K562 (cell line): ENCODE data around the gene VRK1. TPM values are rescaled to one million over a fixed set of nuclear protein-coding genes. Genes with fewer than 3 reads are reported as not detected.
A peak's percentile ranks its signal among the peaks of the same experiment; 100 is the strongest.

Experiments used
- CAMTA2 ChIP-seq: fragments of 250-450 bp; sonication (Bioruptor Pico); conservative IDR thresholded peaks from 2 replicates; pipeline ENCODE4 v1.5.1; 2022
- CHD4 ChIP-seq: fragments of 200-600 bp; sonication (generic); IDR thresholded peaks from 3 replicates; pipeline ENCODE4 v1.6.1; 2012; ENCODE audit warnings: low read depth, mild to moderate bottlenecking, mixed read lengths, low read length, inconsistent platforms; ENCODE audit not compliant: insufficient read depth, insufficient replicate concordance, poor library complexity, severe bottlenecking
- HOXB6 ChIP-seq: fragments of 250-450 bp; sonication (Bioruptor Pico); IDR thresholded peaks from 2 replicates; pipeline ENCODE4 v1.5.1; 2022; ENCODE audit warnings: mild to moderate bottlenecking, borderline replicate concordance
- KAT7 ChIP-seq: sonication (generic); formaldehyde crosslinking; IDR thresholded peaks from 2 replicates; pipeline ENCODE4 v1.8.0; 2022; ENCODE audit warnings: missing genetic modification reagents, mild to moderate bottlenecking, borderline replicate concordance
- KHSRP ChIP-seq: fragments of 450-650 bp; IDR thresholded peaks from 2 replicates; pipeline ENCODE4 v1.6.1; 2017
- MXI1 ChIP-seq: IDR thresholded peaks from 2 replicates; pipeline ENCODE4 v1.6.1; 2011; ENCODE audit warnings: low read depth, mild to moderate bottlenecking, improper control_type of control experiment, low read length
- RCOR1 ChIP-seq, 2 experiments: IDR thresholded peaks; 2 replicates each; pipeline ENCODE4 v1.6.1; 2012; ENCODE audit warnings: low read depth in 2 of 2, low read length in 2 of 2, borderline replicate concordance in 1 of 2, improper control_type of control experiment in 1 of 2
- SMC3 ChIP-seq: conservative IDR thresholded peaks from 2 replicates; pipeline ENCODE4 v1.6.1; 2011; ENCODE audit warnings: low read depth, low read length, improper control_type of control experiment; ENCODE audit not compliant: insufficient read depth
- YBX1 ChIP-seq: fragments of 450-650 bp; IDR thresholded peaks from 2 replicates; pipeline ENCODE4 v1.7.1; 2016; ENCODE audit warnings: mild to moderate bottlenecking
- ZBED1 ChIP-seq: IDR thresholded peaks from 2 replicates; pipeline ENCODE4 v1.6.1; 2014
- ZNF668 ChIP-seq: fragments of 250-450 bp; sonication (Bioruptor Pico); IDR thresholded peaks from 2 replicates; pipeline ENCODE4 v1.8.0; 2022; ENCODE audit warnings: mild to moderate bottlenecking, inconsistent platforms
- ZNF707 ChIP-seq: fragments of 250-450 bp; sonication (Bioruptor Pico); conservative IDR thresholded peaks from 2 replicates; pipeline ENCODE4 v1.8.0; 2022; ENCODE audit warnings: inconsistent platforms, mild to moderate bottlenecking, moderate library complexity
- polyA plus RNA-seq, 8 experiments: library from polyadenylated mRNA; depleted of rRNA in 4 of 8; stranded (reverse) in 5 of 8; unstranded in 3 of 8; fragments of >200 nt; fragmentation: Nextera tagmentation in 2 of 8; fragmentation: Illumina TruSeq in 1 of 8; extraction: Ambion mirVana in 2 of 8; extraction: Trizol in 1 of 8; gene quantifications; 2 replicates each; pipeline versions ENCODE4 v1.2.1 to v1.2.3, GENCODE V29; 2011 to 2014; ENCODE audit warnings: inconsistent platforms in 1 of 8, missing spikeins in 1 of 8
- total RNA-seq, 7 experiments: library from RNA; depleted of rRNA in 6 of 7; stranded (reverse); fragments of >200 nt in 6 of 7; fragmentation: Illumina TruSeq in 2 of 7; extraction: Trizol in 2 of 7; gene quantifications; 2 replicates each; pipeline versions ENCODE4 v1.2.1 to v1.2.3, GENCODE V29; 2011 to 2021; ENCODE audit warnings: low replicate concordance in 1 of 7
- TF ChIP-seq, protein P1 (sequence below): sonication (generic); formaldehyde crosslinking; IDR thresholded peaks from 2 replicates; pipeline ENCODE4 v1.8.0; 2023; ENCODE audit warnings: missing genetic modification reagents, mild to moderate bottlenecking, borderline replicate concordance
- TF ChIP-seq, protein P2 (sequence below): fragments of 450-650 bp; IDR thresholded peaks from 2 replicates; pipeline ENCODE4 v1.7.1; 2018; ENCODE audit warnings: mild to moderate bottlenecking, low read depth; ENCODE audit not compliant: partially characterized antibody
- TF ChIP-seq, protein P3 (sequence below): fragments of 250-450 bp; sonication (Bioruptor Pico); IDR thresholded peaks from 2 replicates; pipeline ENCODE4 v1.8.0; 2021; ENCODE audit warnings: mild to moderate bottlenecking, moderate library complexity
- TF ChIP-seq, protein P4 (sequence below): sonication (generic); formaldehyde crosslinking; IDR thresholded peaks from 2 replicates; pipeline ENCODE4 v1.8.1; 2023; ENCODE audit warnings: mild to moderate bottlenecking, missing genetic modification reagents, moderate library complexity

The VRK1 gene
- total and polyA plus RNA-seq, 9 of the 15 experiments (the other 6 are each of a cell fraction or from before 2014, with no cell fraction given): 83.6 to 177 (median 116) TPM

DNA sequence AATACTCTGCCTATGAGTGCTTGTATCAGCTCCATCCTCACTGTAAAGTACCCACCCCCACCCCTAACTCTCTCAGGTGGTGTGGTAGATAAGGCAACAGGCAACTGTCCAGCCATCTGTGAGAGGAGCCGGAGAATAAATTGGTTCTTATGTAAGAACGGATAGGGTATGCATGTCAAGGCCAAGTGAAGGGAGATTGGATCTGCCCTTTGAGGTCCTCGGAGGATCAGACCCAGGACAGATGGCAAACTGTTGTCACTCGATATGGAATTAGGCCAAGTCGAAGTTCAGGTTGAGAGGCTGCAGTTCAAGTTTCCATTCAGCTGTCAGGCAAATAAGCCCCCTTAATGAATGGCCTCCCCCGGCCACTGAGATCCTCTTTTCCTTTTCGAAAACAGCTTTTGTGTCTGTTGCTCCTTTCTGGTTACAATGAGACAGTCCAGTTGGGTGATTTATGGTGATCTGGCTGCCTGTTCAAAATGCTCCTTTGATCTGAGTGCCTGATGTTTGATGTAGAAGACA is 120.3 kb downstream of the VRK1 start (continued):
- TF ChIP-seq CHD4 (no peak), KAT7 (CRISPR knock-in tag) (no peak), HOXB6 (CRISPR knock-in tag) (no peak), SMC3 (no peak), ZNF668 (CRISPR knock-in tag) (no peak), CAMTA2 (CRISPR knock-in tag) (no peak), RCOR1 (IDR thresholded peaks at IDR 0.05; ENCODE audit: borderline replicate concordance in 1 of 2, low read depth in 2 of 2, low read length in 2 of 2) (peak in 1 of 2 experiments; percentile 94; a peak in 3 of 4 replicates), ZBED1 (peak; percentile 93; the same call in 1 of the 2 replicates), ZNF707 (CRISPR knock-in tag) (0 out of 2 replicates have a peak, but pooled peaks have one; percentile 37), MXI1 (no peak; the same call in 1 of the 2 replicates), KHSRP (peak; percentile 83), YBX1 (no peak)
- TF ChIP-seq, protein P1, sequence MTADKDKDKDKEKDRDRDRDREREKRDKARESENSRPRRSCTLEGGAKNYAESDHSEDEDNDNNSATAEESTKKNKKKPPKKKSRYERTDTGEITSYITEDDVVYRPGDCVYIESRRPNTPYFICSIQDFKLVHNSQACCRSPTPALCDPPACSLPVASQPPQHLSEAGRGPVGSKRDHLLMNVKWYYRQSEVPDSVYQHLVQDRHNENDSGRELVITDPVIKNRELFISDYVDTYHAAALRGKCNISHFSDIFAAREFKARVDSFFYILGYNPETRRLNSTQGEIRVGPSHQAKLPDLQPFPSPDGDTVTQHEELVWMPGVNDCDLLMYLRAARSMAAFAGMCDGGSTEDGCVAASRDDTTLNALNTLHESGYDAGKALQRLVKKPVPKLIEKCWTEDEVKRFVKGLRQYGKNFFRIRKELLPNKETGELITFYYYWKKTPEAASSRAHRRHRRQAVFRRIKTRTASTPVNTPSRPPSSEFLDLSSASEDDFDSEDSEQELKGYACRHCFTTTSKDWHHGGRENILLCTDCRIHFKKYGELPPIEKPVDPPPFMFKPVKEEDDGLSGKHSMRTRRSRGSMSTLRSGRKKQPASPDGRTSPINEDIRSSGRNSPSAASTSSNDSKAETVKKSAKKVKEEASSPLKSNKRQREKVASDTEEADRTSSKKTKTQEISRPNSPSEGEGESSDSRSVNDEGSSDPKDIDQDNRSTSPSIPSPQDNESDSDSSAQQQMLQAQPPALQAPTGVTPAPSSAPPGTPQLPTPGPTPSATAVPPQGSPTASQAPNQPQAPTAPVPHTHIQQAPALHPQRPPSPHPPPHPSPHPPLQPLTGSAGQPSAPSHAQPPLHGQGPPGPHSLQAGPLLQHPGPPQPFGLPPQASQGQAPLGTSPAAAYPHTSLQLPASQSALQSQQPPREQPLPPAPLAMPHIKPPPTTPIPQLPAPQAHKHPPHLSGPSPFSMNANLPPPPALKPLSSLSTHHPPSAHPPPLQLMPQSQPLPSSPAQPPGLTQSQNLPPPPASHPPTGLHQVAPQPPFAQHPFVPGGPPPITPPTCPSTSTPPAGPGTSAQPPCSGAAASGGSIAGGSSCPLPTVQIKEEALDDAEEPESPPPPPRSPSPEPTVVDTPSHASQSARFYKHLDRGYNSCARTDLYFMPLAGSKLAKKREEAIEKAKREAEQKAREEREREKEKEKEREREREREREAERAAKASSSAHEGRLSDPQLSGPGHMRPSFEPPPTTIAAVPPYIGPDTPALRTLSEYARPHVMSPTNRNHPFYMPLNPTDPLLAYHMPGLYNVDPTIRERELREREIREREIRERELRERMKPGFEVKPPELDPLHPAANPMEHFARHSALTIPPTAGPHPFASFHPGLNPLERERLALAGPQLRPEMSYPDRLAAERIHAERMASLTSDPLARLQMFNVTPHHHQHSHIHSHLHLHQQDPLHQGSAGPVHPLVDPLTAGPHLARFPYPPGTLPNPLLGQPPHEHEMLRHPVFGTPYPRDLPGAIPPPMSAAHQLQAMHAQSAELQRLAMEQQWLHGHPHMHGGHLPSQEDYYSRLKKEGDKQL (CRISPR knock-in tag): no peak
- TF ChIP-seq, protein P2, sequence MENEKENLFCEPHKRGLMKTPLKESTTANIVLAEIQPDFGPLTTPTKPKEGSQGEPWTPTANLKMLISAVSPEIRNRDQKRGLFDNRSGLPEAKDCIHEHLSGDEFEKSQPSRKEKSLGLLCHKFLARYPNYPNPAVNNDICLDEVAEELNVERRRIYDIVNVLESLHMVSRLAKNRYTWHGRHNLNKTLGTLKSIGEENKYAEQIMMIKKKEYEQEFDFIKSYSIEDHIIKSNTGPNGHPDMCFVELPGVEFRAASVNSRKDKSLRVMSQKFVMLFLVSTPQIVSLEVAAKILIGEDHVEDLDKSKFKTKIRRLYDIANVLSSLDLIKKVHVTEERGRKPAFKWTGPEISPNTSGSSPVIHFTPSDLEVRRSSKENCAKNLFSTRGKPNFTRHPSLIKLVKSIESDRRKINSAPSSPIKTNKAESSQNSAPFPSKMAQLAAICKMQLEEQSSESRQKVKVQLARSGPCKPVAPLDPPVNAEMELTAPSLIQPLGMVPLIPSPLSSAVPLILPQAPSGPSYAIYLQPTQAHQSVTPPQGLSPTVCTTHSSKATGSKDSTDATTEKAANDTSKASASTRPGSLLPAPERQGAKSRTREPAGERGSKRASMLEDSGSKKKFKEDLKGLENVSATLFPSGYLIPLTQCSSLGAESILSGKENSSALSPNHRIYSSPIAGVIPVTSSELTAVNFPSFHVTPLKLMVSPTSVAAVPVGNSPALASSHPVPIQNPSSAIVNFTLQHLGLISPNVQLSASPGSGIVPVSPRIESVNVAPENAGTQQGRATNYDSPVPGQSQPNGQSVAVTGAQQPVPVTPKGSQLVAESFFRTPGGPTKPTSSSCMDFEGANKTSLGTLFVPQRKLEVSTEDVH: peak; percentile 31
- TF ChIP-seq, protein P3, sequence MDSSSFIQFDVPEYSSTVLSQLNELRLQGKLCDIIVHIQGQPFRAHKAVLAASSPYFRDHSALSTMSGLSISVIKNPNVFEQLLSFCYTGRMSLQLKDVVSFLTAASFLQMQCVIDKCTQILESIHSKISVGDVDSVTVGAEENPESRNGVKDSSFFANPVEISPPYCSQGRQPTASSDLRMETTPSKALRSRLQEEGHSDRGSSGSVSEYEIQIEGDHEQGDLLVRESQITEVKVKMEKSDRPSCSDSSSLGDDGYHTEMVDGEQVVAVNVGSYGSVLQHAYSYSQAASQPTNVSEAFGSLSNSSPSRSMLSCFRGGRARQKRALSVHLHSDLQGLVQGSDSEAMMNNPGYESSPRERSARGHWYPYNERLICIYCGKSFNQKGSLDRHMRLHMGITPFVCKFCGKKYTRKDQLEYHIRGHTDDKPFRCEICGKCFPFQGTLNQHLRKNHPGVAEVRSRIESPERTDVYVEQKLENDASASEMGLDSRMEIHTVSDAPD (CRISPR knock-in tag): no peak
- TF ChIP-seq, protein P4, sequence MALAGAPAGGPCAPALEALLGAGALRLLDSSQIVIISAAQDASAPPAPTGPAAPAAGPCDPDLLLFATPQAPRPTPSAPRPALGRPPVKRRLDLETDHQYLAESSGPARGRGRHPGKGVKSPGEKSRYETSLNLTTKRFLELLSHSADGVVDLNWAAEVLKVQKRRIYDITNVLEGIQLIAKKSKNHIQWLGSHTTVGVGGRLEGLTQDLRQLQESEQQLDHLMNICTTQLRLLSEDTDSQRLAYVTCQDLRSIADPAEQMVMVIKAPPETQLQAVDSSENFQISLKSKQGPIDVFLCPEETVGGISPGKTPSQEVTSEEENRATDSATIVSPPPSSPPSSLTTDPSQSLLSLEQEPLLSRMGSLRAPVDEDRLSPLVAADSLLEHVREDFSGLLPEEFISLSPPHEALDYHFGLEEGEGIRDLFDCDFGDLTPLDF (CRISPR knock-in tag): no peak
